ENCODE measurements around the gene CBX4. TPM values are rescaled to one million over a fixed set of nuclear protein-coding genes. Genes with fewer than 3 reads are reported as not detected.

The CBX4 gene
- total RNA-seq, 4 donors from 2014 or later, result 11.6 to 15.3 (median 14.4) TPM

- Histone ChIP-seq H3K4me1 (no peaks in the 10 kb centered on the region), H3K27ac (no peak overlapping the region), H3K9me3 (peaks cover 0 to 4% (median 0%) of the 10 kb centered on the region in 4 donors), H3K27me3 (peaks cover 0 to 15% of the 10 kb centered on the region in 2 donors), H3K36me3 (no peaks in the 10 kb centered on the region), H3K4me3 (no peak overlapping the region)
- DNase-seq (ENCODE audit: low spot score in 2 of 2), result no peak
- no peak for TF ChIP-seq EP300 (IDR thresholded peaks at IDR 0.05)
- TF ChIP-seq POLR2A (IDR thresholded peaks at IDR 0.05), result no peak
- no peak for TF ChIP-seq CTCF (IDR thresholded peaks at IDR 0.05)
- WGBS, 2 donors, result 75 to 81% methylated on average over 10 of the region's 10 CpGs
These were observed 33.5 kb upstream of the CBX4 start for GRCh38 chr17:79872762-79873161.

DNA sequence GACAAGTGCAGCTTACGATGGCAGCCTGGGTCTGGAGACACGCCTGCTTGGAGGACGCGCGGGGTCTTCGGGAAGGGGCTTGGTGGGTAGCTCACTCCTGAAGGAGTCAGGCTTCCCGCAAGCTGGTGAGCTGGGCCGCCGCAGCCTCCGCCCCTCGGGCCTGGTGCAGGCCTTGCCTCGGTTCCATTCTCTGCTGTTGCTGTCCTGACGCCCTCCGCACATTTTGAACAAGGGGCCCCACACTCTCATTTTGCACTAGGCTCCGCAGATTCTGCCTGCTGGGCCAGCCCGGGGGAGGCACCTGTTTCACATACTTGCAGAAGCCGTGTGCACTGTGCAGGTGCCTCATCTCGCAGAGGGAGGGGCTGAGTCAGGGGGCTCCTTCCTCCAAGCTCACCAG, 31.9 kb upstream of the CBX4 start:
- WGBS, 2 donors, result 86 to 94% methylated on average over 13 to 17 of the region's 18 CpGs
- H3K4me3 ChIP-seq, result no peak overlapping the region
- TF ChIP-seq CTCF (IDR thresholded peaks at IDR 0.05), result no peak
- TF ChIP-seq EP300 (IDR thresholded peaks at IDR 0.05), result no peak
- TF ChIP-seq POLR2A (IDR thresholded peaks at IDR 0.05), result no peak
- H3K36me3 ChIP-seq, result no peaks in the 10 kb centered on the region
- H3K9me3 ChIP-seq, result peaks cover 0 to 2% (median 0%) of the 10 kb centered on the region in 4 donors
- H3K27me3 ChIP-seq, result peaks cover 0 to 10% of the 10 kb centered on the region in 2 donors
- no peak overlapping the region for H3K27ac ChIP-seq
- no peak for DNase-seq (ENCODE audit: low spot score in 2 of 2)
- no peaks in the 10 kb centered on the region for H3K4me1 ChIP-seq

DNA sequence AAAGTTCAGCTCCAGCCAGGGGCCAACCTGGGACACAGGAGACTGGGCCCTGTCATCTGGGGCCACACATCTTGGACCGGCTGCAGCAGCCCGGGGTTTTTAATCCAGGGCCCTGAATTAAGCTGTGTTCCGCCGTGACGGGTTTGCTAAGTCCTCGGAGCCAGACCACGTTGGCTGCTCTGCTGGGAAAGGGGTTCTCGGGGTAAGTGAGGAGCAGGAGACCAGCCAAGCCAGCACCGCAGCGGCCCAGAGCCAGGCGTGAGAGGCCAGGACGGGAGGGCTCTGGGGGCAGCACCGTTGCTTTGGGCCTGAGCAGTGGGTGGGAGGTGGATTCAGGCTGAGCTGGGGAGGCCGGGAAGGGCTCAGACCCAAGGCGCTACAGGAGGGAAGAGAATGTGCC, 31.3 kb upstream of the CBX4 start:
- 89 to 90% methylated on average over 15 of the region's 15 CpGs for WGBS, 2 donors

DNA sequence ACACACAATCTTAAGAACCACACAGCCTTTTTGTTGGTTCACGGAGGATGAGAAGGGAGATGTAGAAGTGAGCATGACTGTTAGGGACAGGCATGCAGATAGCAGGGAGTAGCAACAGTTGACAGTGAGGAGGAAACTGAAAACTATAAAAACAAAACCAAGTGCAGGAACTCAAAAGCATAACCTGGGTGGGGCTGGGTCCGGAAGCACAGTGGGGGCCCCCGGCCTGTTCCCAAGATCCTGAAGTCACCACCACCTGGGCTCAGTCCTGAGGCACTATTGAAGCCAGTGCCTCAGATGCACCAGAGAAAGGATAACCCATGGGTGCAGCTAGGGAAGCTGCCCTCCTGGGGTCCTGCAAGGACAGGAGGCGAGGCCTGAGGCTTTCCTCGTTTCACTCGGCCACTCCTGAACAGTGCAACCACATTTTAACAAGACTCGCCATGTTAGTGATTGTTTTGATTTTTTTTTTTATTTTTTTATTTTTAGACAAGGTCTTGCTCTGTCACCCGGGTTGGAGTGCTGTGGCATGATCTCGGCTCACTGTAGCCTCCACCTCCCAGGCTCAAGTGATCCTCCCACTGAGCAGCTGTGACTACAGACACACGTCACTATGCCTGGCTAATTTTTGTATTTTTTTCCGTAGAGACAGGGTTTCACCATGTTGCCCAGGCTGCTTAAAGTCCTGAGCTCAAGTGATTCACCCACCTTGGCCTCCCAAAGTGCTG, 27.7 kb upstream of the CBX4 start:
- TF ChIP-seq EP300 (IDR thresholded peaks at IDR 0.05), result no peak
- DNase-seq (ENCODE audit: low spot score in 2 of 2), result no peak
- Histone ChIP-seq H3K27ac (no peak overlapping the region), H3K9me3 (no peaks in the 10 kb centered on the region), H3K4me1 (no peaks in the 10 kb centered on the region), H3K36me3 (no peaks in the 10 kb centered on the region), H3K4me3 (no peak overlapping the region), H3K27me3 (peaks cover 0 to 50% of the 10 kb centered on the region in 2 donors)
- 69 to 79% methylated on average over 11 of the region's 11 CpGs for WGBS, 2 donors

More for the DNA sequence above, 31.3 kb upstream of the CBX4 start:
- H3K27me3 ChIP-seq, result peaks cover 0 to 16% of the 10 kb centered on the region in 2 donors
- no peaks in the 10 kb centered on the region for H3K4me1 ChIP-seq
- no peak overlapping the region for H3K27ac ChIP-seq
- no peaks in the 10 kb centered on the region for H3K36me3 ChIP-seq
- H3K4me3 ChIP-seq, result no peak overlapping the region
- TF ChIP-seq EP300 (IDR thresholded peaks at IDR 0.05) (no peak), POLR2A (IDR thresholded peaks at IDR 0.05) (no peak), CTCF (IDR thresholded peaks at IDR 0.05) (no peak)
- H3K9me3 ChIP-seq, result no peaks in the 10 kb centered on the region
- no peak for DNase-seq (ENCODE audit: low spot score in 2 of 2)

GRCh38 chr17:79865351-79866210, 26.3 kb upstream of the CBX4 start:
- 54 to 68% methylated on average over 13 to 16 of the region's 18 CpGs for WGBS, 2 donors
- no peak overlapping the region for H3K27ac ChIP-seq
- no peaks in the 10 kb centered on the region for H3K4me1 ChIP-seq
- DNase-seq (ENCODE audit: low spot score in 2 of 2), result no peak
- no peak overlapping the region for H3K4me3 ChIP-seq
- no peaks in the 10 kb centered on the region for H3K9me3 ChIP-seq
- no peak for TF ChIP-seq EP300 (IDR thresholded peaks at IDR 0.05)
- no peak for TF ChIP-seq POLR2A (IDR thresholded peaks at IDR 0.05)
- TF ChIP-seq CTCF (IDR thresholded peaks at IDR 0.05), result no peak
- no peaks in the 10 kb centered on the region for H3K36me3 ChIP-seq
- H3K27me3 ChIP-seq, result peaks cover 0 to 61% of the 10 kb centered on the region in 2 donors
